Stimulated activated naive B cell treated with anti-CD40 and anti-IgM and Interleukin-4, amounts not matched to agents 10 μg/mL and 1 μg/mL and 100 μg/mL, for 72 hours (primary cell): Measurements from ENCODE around the gene ISG15.
"Not testable (repeated sequence)": the region's sequence is repeated elsewhere in the genome, so short reads cannot be mapped to it uniquely, and the experiment has no call there.

Experiments
- ATAC-seq, 2 donors: fragments of 150-1000 bp; cut with Tn5 transposase; replicated peaks; 2 replicates each; pipeline ENCODE4 v1.10.0; 2021; ENCODE audit warnings: moderate library complexity in 1 of 2
- DNase-seq: peaks from one replicate; pipeline ENCODE4 v3.0.0; 2021
- H3K27ac Mint-ChIP-seq: one replicate; pipeline ENCODE4 v1.8.0; 2022; ENCODE audit warnings: mild to moderate bottlenecking, mixed read lengths
- H3K27me3 Mint-ChIP-seq, 2 donors: one replicate each; pipeline ENCODE4 v1.8.0; 2022; ENCODE audit warnings: mixed read lengths in 2 of 2
- H3K36me3 Mint-ChIP-seq, 2 donors: one replicate each; pipeline ENCODE4 v1.8.0; 2022; ENCODE audit warnings: mixed read lengths in 2 of 2, mild to moderate bottlenecking in 1 of 2
- H3K4me1 Mint-ChIP-seq, 2 donors: one replicate each; pipeline ENCODE4 v1.8.0; 2022; ENCODE audit warnings: mixed read lengths in 2 of 2, mild to moderate bottlenecking in 1 of 2
- H3K4me3 Mint-ChIP-seq, 2 donors: one replicate each; pipeline ENCODE4 v1.8.0; 2022; ENCODE audit warnings: mild to moderate bottlenecking in 2 of 2, mixed read lengths in 2 of 2, moderate library complexity in 1 of 2
- H3K9me3 Mint-ChIP-seq, 2 donors: one replicate each; pipeline ENCODE4 v1.8.0; 2022; ENCODE audit warnings: mixed read lengths in 2 of 2, mild to moderate bottlenecking in 1 of 2

ISG15 gene

GRCh38 chr1:980602-981395, 32.5 kb upstream of the ISG15 start:
- no peak overlapping the region for H3K4me3 Mint-ChIP-seq
- H3K27me3 Mint-ChIP-seq: peaks cover 40 to 43% of the 10 kb centered on the region in 2 donors
- ATAC-seq (no peak), DNase-seq (no peak)
- H3K9me3 Mint-ChIP-seq: peaks cover 0 to 4% of the 10 kb centered on the region in 2 donors
- peaks cover 0 to 5% of the 10 kb centered on the region in 2 donors for H3K36me3 Mint-ChIP-seq
- peaks cover 5 to 12% of the 10 kb centered on the region in 2 donors for H3K4me1 Mint-ChIP-seq
- no peak overlapping the region for H3K27ac Mint-ChIP-seq

- peaks cover 0 to 8% of the 10 kb centered on the region in 2 donors for H3K4me1 Mint-ChIP-seq
These were observed 31.8 kb upstream of the ISG15 start for GRCh38 chr1:981491-981954.

GRCh38 chr1:981955-982558, 31.2 kb upstream of the ISG15 start, which contains the start of gene PERM1:
TSS of gene PERM1 (minus strand) at chr1:982093. CDS start at chr1:981029, 1,064 bp downstream.
- peaks cover 0 to 8% of the 10 kb centered on the region in 2 donors for H3K4me1 Mint-ChIP-seq

More at GRCh38 chr1:981491-981954, 31.8 kb upstream of the ISG15 start:
- Mint-ChIP-seq H3K36me3 (peaks cover 0 to 4% of the 10 kb centered on the region in 2 donors), H3K27me3 (peaks cover 44 to 47% of the 10 kb centered on the region in 2 donors), H3K9me3 (peaks cover 0 to 4% of the 10 kb centered on the region in 2 donors), H3K4me3 (no peak overlapping the region), H3K27ac (no peak overlapping the region)
- no peak for ATAC-seq
- no peak for DNase-seq

GRCh38 chr1:982765-983436, 30.4 kb upstream of the ISG15 start:
- ATAC-seq (no peak), DNase-seq (no peak)
- H3K27ac Mint-ChIP-seq: no peak overlapping the region
- peaks cover 0 to 8% of the 10 kb centered on the region in 2 donors for H3K4me1 Mint-ChIP-seq
- no peak overlapping the region for H3K4me3 Mint-ChIP-seq
- H3K36me3 Mint-ChIP-seq: peaks cover 0 to 4% of the 10 kb centered on the region in 2 donors
- peaks cover 44 to 49% of the 10 kb centered on the region in 2 donors for H3K27me3 Mint-ChIP-seq
- H3K9me3 Mint-ChIP-seq: peaks cover under 1 to 4% of the 10 kb centered on the region in 2 donors

More at GRCh38 chr1:981955-982558, 31.2 kb upstream of the ISG15 start, which contains the start of gene PERM1:
- DNase-seq: no peak
- no peak for ATAC-seq
- peaks cover 44 to 50% of the 10 kb centered on the region in 2 donors for H3K27me3 Mint-ChIP-seq
- H3K27ac Mint-ChIP-seq: peak within 1 kb of the TSS; percentile 16
- H3K4me3 Mint-ChIP-seq: no peak within 1 kb of the TSS
- H3K36me3 Mint-ChIP-seq: peaks cover 0 to 4% of the 10 kb centered on the region in 2 donors
- peaks cover 0 to 4% of the 10 kb centered on the region in 2 donors for H3K9me3 Mint-ChIP-seq

- DNase-seq (peak; percentile 39), ATAC-seq (peak; percentile 73 to 78)
These were observed 29.4 kb upstream of the ISG15 start for GRCh38 chr1:983798-984475.

GRCh38 chr1:984476-984814, 28.9 kb upstream of the ISG15 start:
- ATAC-seq (peak in 1 of 2 donors; percentile 16), DNase-seq (no peak)
- Mint-ChIP-seq H3K27ac (no peak overlapping the region), H3K4me3 (no peak overlapping the region), H3K4me1 (peaks cover 0 to 9% of the 10 kb centered on the region in 2 donors), H3K9me3 (peaks cover 6 to 8% of the 10 kb centered on the region in 2 donors), H3K27me3 (peaks cover 49 to 58% of the 10 kb centered on the region in 2 donors), H3K36me3 (peaks cover 2 to 7% of the 10 kb centered on the region in 2 donors)

More at GRCh38 chr1:983798-984475, 29.4 kb upstream of the ISG15 start:
- Mint-ChIP-seq H3K27me3 (peaks cover 45 to 53% of the 10 kb centered on the region in 2 donors), H3K36me3 (peaks cover 0 to 5% of the 10 kb centered on the region in 2 donors), H3K4me1 (peaks cover 0 to 6% of the 10 kb centered on the region in 2 donors), H3K4me3 (no peak overlapping the region), H3K9me3 (peaks cover 3 to 6% of the 10 kb centered on the region in 2 donors), H3K27ac (no peak overlapping the region)

GRCh38 chr1:985126-985525, 28.2 kb upstream of the ISG15 start:
- peaks cover 6 to 8% of the 10 kb centered on the region in 2 donors for H3K9me3 Mint-ChIP-seq
- peaks cover 2 to 7% of the 10 kb centered on the region in 2 donors for H3K36me3 Mint-ChIP-seq
- peaks cover 0 to 9% of the 10 kb centered on the region in 2 donors for H3K4me1 Mint-ChIP-seq
- DNase-seq (no peak), ATAC-seq (no peak)
- peaks cover 53 to 65% of the 10 kb centered on the region in 2 donors for H3K27me3 Mint-ChIP-seq
- H3K4me3 Mint-ChIP-seq: no peak overlapping the region
- H3K27ac Mint-ChIP-seq: no peak overlapping the region

GRCh38 chr1:988061-988460, 25.2 kb upstream of the ISG15 start:
- not testable (repeated sequence) for ATAC-seq, H3K36me3 Mint-ChIP-seq, DNase-seq, H3K4me3 Mint-ChIP-seq
- Mint-ChIP-seq H3K4me1 (peaks cover 6 to 13% of the 10 kb centered on the region in 2 donors), H3K27ac (peak overlapping the region; percentile 42), H3K27me3 (peaks cover 49 to 78% of the 10 kb centered on the region in 2 donors), H3K9me3 (peaks cover 9 to 13% of the 10 kb centered on the region in 2 donors)

- not testable (repeated sequence) for ATAC-seq, H3K27ac Mint-ChIP-seq, H3K4me3 Mint-ChIP-seq, H3K36me3 Mint-ChIP-seq, DNase-seq
- Mint-ChIP-seq H3K27me3 (peaks cover 41 to 80% of the 10 kb centered on the region in 2 donors), H3K4me1 (peaks cover 11 to 13% of the 10 kb centered on the region in 2 donors), H3K9me3 (peaks cover 9 to 13% of the 10 kb centered on the region in 2 donors)
These were observed 22.0 kb upstream of the ISG15 start for GRCh38 chr1:991275-991674.

GRCh38 chr1:991895-992294, 21.4 kb upstream of the ISG15 start:
- H3K4me3 Mint-ChIP-seq: no peak overlapping the region
- H3K27me3 Mint-ChIP-seq: peaks cover 40 to 78% of the 10 kb centered on the region in 2 donors
- DNase-seq (no peak), ATAC-seq (no peak)
- H3K27ac Mint-ChIP-seq: no peak overlapping the region
- H3K9me3 Mint-ChIP-seq: peaks cover 9 to 13% of the 10 kb centered on the region in 2 donors
- peaks cover 11 to 13% of the 10 kb centered on the region in 2 donors for H3K4me1 Mint-ChIP-seq
- H3K36me3 Mint-ChIP-seq: peaks cover 4 to 7% of the 10 kb centered on the region in 2 donors

- H3K27me3 Mint-ChIP-seq: peaks cover 45 to 82% of the 10 kb centered on the region in 2 donors
- no peak overlapping the region for H3K27ac Mint-ChIP-seq
- H3K4me1 Mint-ChIP-seq: peaks cover 11 to 13% of the 10 kb centered on the region in 2 donors
- ATAC-seq: peak in 1 of 2 donors; percentile 48
- H3K36me3 Mint-ChIP-seq: peaks cover 4 to 7% of the 10 kb centered on the region in 2 donors
- peaks cover 9 to 13% of the 10 kb centered on the region in 2 donors for H3K9me3 Mint-ChIP-seq
- no peak for DNase-seq
- H3K4me3 Mint-ChIP-seq: no peak overlapping the region
These were observed 20.9 kb upstream of the ISG15 start for GRCh38 chr1:992362-992761.

GRCh38 chr1:993379-993995, 19.8 kb upstream of the ISG15 start:
- peaks cover 9 to 12% of the 10 kb centered on the region in 2 donors for H3K9me3 Mint-ChIP-seq
- ATAC-seq: no peak
- no peak overlapping the region for H3K4me3 Mint-ChIP-seq
- peaks cover 4 to 7% of the 10 kb centered on the region in 2 donors for H3K36me3 Mint-ChIP-seq
- no peak overlapping the region for H3K27ac Mint-ChIP-seq
- no peak for DNase-seq
- peaks cover 13 to 14% of the 10 kb centered on the region in 2 donors for H3K4me1 Mint-ChIP-seq
- peaks cover 47 to 84% of the 10 kb centered on the region in 2 donors for H3K27me3 Mint-ChIP-seq

- Mint-ChIP-seq H3K27me3 (peaks cover 43 to 77% of the 10 kb centered on the region in 2 donors), H3K4me1 (peaks cover 10 to 14% of the 10 kb centered on the region in 2 donors)
- H3K9me3 Mint-ChIP-seq, H3K27ac Mint-ChIP-seq, H3K4me3 Mint-ChIP-seq, H3K36me3 Mint-ChIP-seq, DNase-seq, ATAC-seq: not testable (repeated sequence)
These were observed 18.8 kb upstream of the ISG15 start for GRCh38 chr1:994546-994945.
